GM11168 (cell line): ENCODE measurements around the gene TICAM1.
"Not testable (repeated sequence)": the region's sequence is repeated elsewhere in the genome, so short reads cannot be mapped to it uniquely, and the experiment has no call there.

Experiments used
- in situ Hi-C: fragments of 300-500 bp; cut with MboI; formaldehyde crosslinking; loops from one replicate; pipeline ENCODE4 v1.12.0; 2022; ENCODE audit warnings: low sequenced_read_pairs; ENCODE audit not compliant: unreplicated experiment

The TICAM1 gene

GRCh38 chr19:4811328-4812131 lies 20.0 kb downstream of the TICAM1 start:
- in situ Hi-C loops: no loop called here

- in situ Hi-C loops: loop anchor here (5.0 kb wide), 1 partner anchor 40 kb away; no protein-coding TSS in a partner anchor
Observed at GRCh38 chr19:4807188-4807587, 24.3 kb downstream of the TICAM1 start.

- in situ Hi-C loops: loop anchor here (5.0 kb wide), 1 partner anchor 41 kb away; no protein-coding TSS in a partner anchor
Observed at GRCh38 chr19:4806384-4806783, 25.1 kb downstream of the TICAM1 start.

GRCh38 chr19:4805140-4805539 lies 26.4 kb downstream of the TICAM1 start:
- in situ Hi-C loops: loop anchor here (5.0 kb wide), 1 partner anchor 42 kb away; no protein-coding TSS in a partner anchor

- in situ Hi-C loops: no loop called here
Observed at GRCh38 chr19:4803736-4804695, 27.5 kb downstream of the TICAM1 start.

GRCh38 chr19:4802711-4803110 lies 28.8 kb downstream of the TICAM1 start:
- in situ Hi-C loops: no loop called here

- in situ Hi-C loops: no loop called here
Observed at GRCh38 chr19:4801085-4801619, 30.4 kb downstream of the TICAM1 start.

- in situ Hi-C loops: no loop called here
Observed at GRCh38 chr19:4800591-4801081, 30.9 kb downstream of the TICAM1 start.

- in situ Hi-C loops: no loop called here
Observed at GRCh38 chr19:4795400-4795799, 36.1 kb downstream of the TICAM1 start.

- in situ Hi-C loops: loop anchor here (5.0 kb wide), 1 partner anchor 63 kb away; no protein-coding TSS in a partner anchor
Observed at GRCh38 chr19:4794971-4795370, 36.5 kb downstream of the TICAM1 start.

GRCh38 chr19:4793278-4793677 lies 38.2 kb downstream of the TICAM1 start:
- in situ Hi-C loops: loop anchor here (5.0 kb wide), 1 partner anchor 61 kb away; no protein-coding TSS in a partner anchor

- in situ Hi-C loops: loop anchor here (5.0 kb wide), 1 partner anchor 61 kb away; no protein-coding TSS in a partner anchor
Observed at GRCh38 chr19:4792866-4793195, 38.7 kb downstream of the TICAM1 start.

- in situ Hi-C loops: loop anchor here (5.0 kb wide), 1 partner anchor 60 kb away; no protein-coding TSS in a partner anchor
Observed at GRCh38 chr19:4792019-4792865, 39.3 kb downstream of the TICAM1 start.

GRCh38 chr19:4791183-4792018 lies 40.1 kb downstream of the TICAM1 start, which contains the start of gene FEM1A:
Gene FEM1A, plus strand, starts transcription at chr19:4791734. Its CDS starts 121 bp downstream, at chr19:4791855.
- in situ Hi-C loops: loop anchor here (5.0 kb wide), 1 partner anchor 59 kb away; no protein-coding TSS in a partner anchor

GRCh38 chr19:4786412-4787016 lies 45.0 kb downstream of the TICAM1 start:
- in situ Hi-C loops: not testable (repeated sequence)

GRCh38 chr19:4781801-4782200 lies 49.7 kb downstream of the TICAM1 start:
- in situ Hi-C loops: no loop called here

GRCh38 chr19:4780860-4781259 lies 50.7 kb downstream of the TICAM1 start:
- in situ Hi-C loops: no loop called here

GRCh38 chr19:4778124-4778523 lies 53.4 kb downstream of the TICAM1 start:
- in situ Hi-C loops: not testable (repeated sequence)
